Prostate gland (tissue), 2 donors: ENCODE data around the gene R3HDM2.

Source experiments
- POLR2A ChIP-seq: fragments of 450-650 bp; IDR thresholded peaks from one replicate; pipeline ENCODE4 v1.6.1; 2016; ENCODE audit warnings: antibody characterized with exemption, mild to moderate bottlenecking
- POLR2AphosphoS5 ChIP-seq: sonication (generic); formaldehyde crosslinking; IDR thresholded peaks from one replicate; pipeline ENCODE4 v1.6.1; 2017; ENCODE audit warnings: antibody characterized with exemption
- TF ChIP-seq, protein P1 (sequence below), 4 experiments: fragments of 200-600 bp in 2 of 4; fragments of 450-650 bp in 2 of 4; sonication (generic) in 2 of 4; IDR thresholded peaks; 1 replicate in 3 of 4; 2 replicates in 1 of 4; pipeline ENCODE4 v1.5.1; 2016 to 2019; ENCODE audit warnings: antibody characterized with exemption in 4 of 4, mild to moderate bottlenecking in 2 of 4, moderate library complexity in 2 of 4

DNA sequence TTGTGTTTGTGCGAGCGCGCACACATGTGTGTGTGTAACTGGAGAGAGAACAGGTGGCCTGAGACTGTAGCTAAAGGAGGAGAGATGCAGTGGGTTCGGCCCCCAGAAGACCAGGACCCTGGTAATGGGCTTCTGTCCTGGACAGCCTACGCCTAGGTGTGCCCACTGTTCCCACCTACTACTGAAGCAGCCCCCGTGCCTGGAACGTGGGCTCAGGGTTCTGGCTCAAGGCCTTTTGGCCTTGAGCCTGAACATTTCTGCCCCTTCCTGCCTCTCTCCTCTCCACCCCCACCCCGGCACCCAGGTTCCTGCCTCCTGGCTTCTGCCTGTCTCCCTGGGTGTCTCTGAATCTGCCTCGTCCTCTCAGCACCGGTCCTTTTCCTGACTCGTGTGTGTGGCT, 215.8 kb downstream of the R3HDM2 start:
- TF ChIP-seq POLR2A (no peak), POLR2AphosphoS5 (no peak)
- TF ChIP-seq, protein P1, sequence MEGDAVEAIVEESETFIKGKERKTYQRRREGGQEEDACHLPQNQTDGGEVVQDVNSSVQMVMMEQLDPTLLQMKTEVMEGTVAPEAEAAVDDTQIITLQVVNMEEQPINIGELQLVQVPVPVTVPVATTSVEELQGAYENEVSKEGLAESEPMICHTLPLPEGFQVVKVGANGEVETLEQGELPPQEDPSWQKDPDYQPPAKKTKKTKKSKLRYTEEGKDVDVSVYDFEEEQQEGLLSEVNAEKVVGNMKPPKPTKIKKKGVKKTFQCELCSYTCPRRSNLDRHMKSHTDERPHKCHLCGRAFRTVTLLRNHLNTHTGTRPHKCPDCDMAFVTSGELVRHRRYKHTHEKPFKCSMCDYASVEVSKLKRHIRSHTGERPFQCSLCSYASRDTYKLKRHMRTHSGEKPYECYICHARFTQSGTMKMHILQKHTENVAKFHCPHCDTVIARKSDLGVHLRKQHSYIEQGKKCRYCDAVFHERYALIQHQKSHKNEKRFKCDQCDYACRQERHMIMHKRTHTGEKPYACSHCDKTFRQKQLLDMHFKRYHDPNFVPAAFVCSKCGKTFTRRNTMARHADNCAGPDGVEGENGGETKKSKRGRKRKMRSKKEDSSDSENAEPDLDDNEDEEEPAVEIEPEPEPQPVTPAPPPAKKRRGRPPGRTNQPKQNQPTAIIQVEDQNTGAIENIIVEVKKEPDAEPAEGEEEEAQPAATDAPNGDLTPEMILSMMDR (IDR thresholded peaks at IDR 0.05), result no peak
